ENCODE results near the gene SH3GLB1.

- TF ChIP-seq CTCF (conservative IDR thresholded peaks at IDR 0.05 in 1 of 2, IDR thresholded peaks at IDR 0.05 in 1 of 2; ENCODE audit: low read depth in 1 of 2, low read length in 2 of 2) (no peak), EZH2 (IDR thresholded peaks at IDR 0.05; ENCODE audit: low read length, missing control alignments) (no peak)
Observed at GRCh38 chr1:86712088-86712860, 7.9 kb downstream of the SH3GLB1 start.
